Panc1 (cell line): Measurements from ENCODE around the gene YTHDF1. TPM values are rescaled to one million over a fixed set of nuclear protein-coding genes. Genes with fewer than 3 reads are reported as not detected.

Experiments used
- ATAC-seq: fragments of 200-7000 bp; cut with Tn5 transposase; 2 replicates; pipeline ENCODE4 v1.9.1; 2020; ENCODE audit warnings: mild to moderate bottlenecking, moderate library complexity
- BruUV-seq: library from RNA; stranded (reverse); fragments of 400-500 nt; replicated peaks from 2 replicates; lab custom pipeline; 2021; lab: Mats Ljungman, UMichigan
- CTCF ChIA-PET: fragments of 300-600 bp; sonication (Branson Sonifier 250); formaldehyde crosslinking; loops from one replicate; lab custom pipeline; 2022; ENCODE audit warnings: antibody characterized with exemption; lab: Charles Lee
- POLR2A ChIA-PET: fragments of 300-600 bp; sonication (Branson Sonifier 250); formaldehyde crosslinking; loops from one replicate; lab custom pipeline; 2022; ENCODE audit warnings: antibody characterized with exemption; lab: Charles Lee
- DNase-seq: peaks from one replicate; pipeline ENCODE4 v3.0.0-alpha.2; 2010; ENCODE audit warnings: low read depth, low spot score
- H3K27ac ChIP-seq: 2 replicates; pipeline ENCODE4 v1.5.1; 2011; ENCODE audit warnings: mild to moderate bottlenecking, low read length, inconsistent platforms
- H3K27me3 ChIP-seq: fragments of 200-500 bp; sonication (Bioruptor generic); 2 replicates; pipeline ENCODE4 v1.6.0; 2014; ENCODE audit warnings: low read length, inconsistent platforms; ENCODE audit not compliant: control insufficient read depth, insufficient read depth
- H3K36me3 ChIP-seq: fragments of 200-500 bp; sonication (Bioruptor generic); 2 replicates; pipeline ENCODE4 v1.5.1; 2014; ENCODE audit warnings: inconsistent platforms, mild to moderate bottlenecking, low read length, moderate library complexity; ENCODE audit not compliant: control insufficient read depth, insufficient read depth
- H3K4me1 ChIP-seq: 2 replicates; pipeline ENCODE4 v1.5.1; 2011; ENCODE audit warnings: inconsistent platforms, mild to moderate bottlenecking, low read length, moderate library complexity; ENCODE audit not compliant: control insufficient read depth, insufficient read depth
- H3K4me3 ChIP-seq, 2 experiments: 2 replicates each; pipeline ENCODE4 v1.5.1; 2011 to 2012; ENCODE audit warnings: low read depth in 2 of 2, low read length in 2 of 2, mild to moderate bottlenecking in 2 of 2, inconsistent platforms in 1 of 2, moderate library complexity in 1 of 2
- H3K9me3 ChIP-seq: fragments of 200-500 bp; sonication (Bioruptor generic); 2 replicates; pipeline ENCODE4 v1.5.1; 2014; ENCODE audit warnings: low read depth, mild to moderate bottlenecking, inconsistent platforms, low read length, moderate library complexity; ENCODE audit not compliant: control insufficient read depth, insufficient read depth
- POLR2AphosphoS5 ChIP-seq: IDR thresholded peaks from 2 replicates; pipeline ENCODE4 v1.6.1; 2012; ENCODE audit warnings: mild to moderate bottlenecking, low read depth, low read length, moderate library complexity
- SIN3A ChIP-seq: IDR thresholded peaks from 2 replicates; pipeline ENCODE4 v1.6.1; 2012; ENCODE audit warnings: low read depth, mild to moderate bottlenecking, low read length, moderate library complexity, borderline replicate concordance; ENCODE audit not compliant: insufficient read depth
- TCF7L2 ChIP-seq: IDR thresholded peaks from 2 replicates; pipeline ENCODE4 v1.6.1; 2011; ENCODE audit warnings: mild to moderate bottlenecking, low read depth, low read length, inconsistent platforms
- in situ Hi-C: cut with HindIII; loops from 2 replicates; pipeline ENCODE4 v1.10.0; 2016; ENCODE audit warnings: low sequenced_read_pairs, low pct_unique_long_range_greater_than_20kb
- intact Hi-C: fragments of 100-400 bp; cut with micrococcal nuclease; formaldehyde crosslinking; loops from one replicate; pipeline ENCODE4 v1.10.0; 2022; ENCODE audit not compliant: unreplicated experiment
- total RNA-seq: library from RNA; stranded (reverse); gene quantifications from one replicate; pipeline ENCODE4 v1.2.1, GENCODE V29; 2021; ENCODE audit not compliant: unreplicated experiment
- TF ChIP-seq, protein P1 (sequence below): fragments of 450-650 bp; IDR thresholded peaks from 2 replicates; pipeline ENCODE4 v1.5.1; 2017; ENCODE audit warnings: mild to moderate bottlenecking
- TF ChIP-seq, protein P2 (sequence below), 2 experiments: IDR thresholded peaks; 2 replicates each; pipeline ENCODE4 v1.6.1; 2011 to 2012; ENCODE audit warnings: low read depth in 2 of 2, control low read depth in 1 of 2, low read length in 1 of 2, mild to moderate bottlenecking in 1 of 2, moderate library complexity in 1 of 2; ENCODE audit not compliant: insufficient read depth in 1 of 2

YTHDF1 gene
- total RNA-seq, 1 experiment from 2014 or later, result 43.0 TPM

DNA sequence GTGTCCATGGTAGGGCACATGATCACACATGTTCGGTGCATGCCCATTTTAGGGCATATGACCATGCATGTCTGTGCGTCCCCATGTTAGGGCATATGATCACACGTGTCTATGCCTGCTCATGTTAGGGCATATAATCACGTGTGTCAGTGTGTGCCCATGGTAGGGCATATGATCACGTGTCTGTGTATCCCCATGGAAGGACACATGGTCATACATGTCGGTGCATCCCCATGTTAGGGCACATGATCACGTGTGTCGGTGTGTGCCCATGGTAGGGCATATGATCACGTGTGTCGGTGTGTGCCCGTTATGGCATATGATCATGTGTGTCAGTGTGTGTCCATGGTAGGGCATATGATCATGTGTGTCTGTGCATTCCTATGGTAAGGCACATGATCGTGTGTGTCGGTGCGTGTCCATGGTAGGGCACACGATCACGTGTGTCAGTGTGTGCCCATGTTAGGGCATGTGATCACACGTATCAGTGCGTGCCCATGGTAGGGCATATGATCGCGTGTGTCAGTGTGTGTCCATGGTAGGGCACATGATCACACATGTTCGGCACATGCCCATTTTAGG, 30.6 kb downstream of the YTHDF1 start:
- no TSS peak for BruUV-seq
- H3K27ac ChIP-seq, result no peak overlapping the region
- H3K27me3 ChIP-seq, result no peaks in the 10 kb centered on the region
- TF ChIP-seq SIN3A, result no peak
- no peak for TF ChIP-seq TCF7L2
- TF ChIP-seq POLR2AphosphoS5, result no peak
- TF ChIP-seq, protein P1, sequence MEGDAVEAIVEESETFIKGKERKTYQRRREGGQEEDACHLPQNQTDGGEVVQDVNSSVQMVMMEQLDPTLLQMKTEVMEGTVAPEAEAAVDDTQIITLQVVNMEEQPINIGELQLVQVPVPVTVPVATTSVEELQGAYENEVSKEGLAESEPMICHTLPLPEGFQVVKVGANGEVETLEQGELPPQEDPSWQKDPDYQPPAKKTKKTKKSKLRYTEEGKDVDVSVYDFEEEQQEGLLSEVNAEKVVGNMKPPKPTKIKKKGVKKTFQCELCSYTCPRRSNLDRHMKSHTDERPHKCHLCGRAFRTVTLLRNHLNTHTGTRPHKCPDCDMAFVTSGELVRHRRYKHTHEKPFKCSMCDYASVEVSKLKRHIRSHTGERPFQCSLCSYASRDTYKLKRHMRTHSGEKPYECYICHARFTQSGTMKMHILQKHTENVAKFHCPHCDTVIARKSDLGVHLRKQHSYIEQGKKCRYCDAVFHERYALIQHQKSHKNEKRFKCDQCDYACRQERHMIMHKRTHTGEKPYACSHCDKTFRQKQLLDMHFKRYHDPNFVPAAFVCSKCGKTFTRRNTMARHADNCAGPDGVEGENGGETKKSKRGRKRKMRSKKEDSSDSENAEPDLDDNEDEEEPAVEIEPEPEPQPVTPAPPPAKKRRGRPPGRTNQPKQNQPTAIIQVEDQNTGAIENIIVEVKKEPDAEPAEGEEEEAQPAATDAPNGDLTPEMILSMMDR, result no peak
- TF ChIP-seq, protein P2, sequence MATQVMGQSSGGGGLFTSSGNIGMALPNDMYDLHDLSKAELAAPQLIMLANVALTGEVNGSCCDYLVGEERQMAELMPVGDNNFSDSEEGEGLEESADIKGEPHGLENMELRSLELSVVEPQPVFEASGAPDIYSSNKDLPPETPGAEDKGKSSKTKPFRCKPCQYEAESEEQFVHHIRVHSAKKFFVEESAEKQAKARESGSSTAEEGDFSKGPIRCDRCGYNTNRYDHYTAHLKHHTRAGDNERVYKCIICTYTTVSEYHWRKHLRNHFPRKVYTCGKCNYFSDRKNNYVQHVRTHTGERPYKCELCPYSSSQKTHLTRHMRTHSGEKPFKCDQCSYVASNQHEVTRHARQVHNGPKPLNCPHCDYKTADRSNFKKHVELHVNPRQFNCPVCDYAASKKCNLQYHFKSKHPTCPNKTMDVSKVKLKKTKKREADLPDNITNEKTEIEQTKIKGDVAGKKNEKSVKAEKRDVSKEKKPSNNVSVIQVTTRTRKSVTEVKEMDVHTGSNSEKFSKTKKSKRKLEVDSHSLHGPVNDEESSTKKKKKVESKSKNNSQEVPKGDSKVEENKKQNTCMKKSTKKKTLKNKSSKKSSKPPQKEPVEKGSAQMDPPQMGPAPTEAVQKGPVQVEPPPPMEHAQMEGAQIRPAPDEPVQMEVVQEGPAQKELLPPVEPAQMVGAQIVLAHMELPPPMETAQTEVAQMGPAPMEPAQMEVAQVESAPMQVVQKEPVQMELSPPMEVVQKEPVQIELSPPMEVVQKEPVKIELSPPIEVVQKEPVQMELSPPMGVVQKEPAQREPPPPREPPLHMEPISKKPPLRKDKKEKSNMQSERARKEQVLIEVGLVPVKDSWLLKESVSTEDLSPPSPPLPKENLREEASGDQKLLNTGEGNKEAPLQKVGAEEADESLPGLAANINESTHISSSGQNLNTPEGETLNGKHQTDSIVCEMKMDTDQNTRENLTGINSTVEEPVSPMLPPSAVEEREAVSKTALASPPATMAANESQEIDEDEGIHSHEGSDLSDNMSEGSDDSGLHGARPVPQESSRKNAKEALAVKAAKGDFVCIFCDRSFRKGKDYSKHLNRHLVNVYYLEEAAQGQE (IDR thresholded peaks at IDR 0.05; ENCODE audit: insufficient read depth in 1 of 2, low read depth in 2 of 2, low read length in 1 of 2), result no peak
- H3K4me1 ChIP-seq, result no peaks in the 10 kb centered on the region
- ChIA-PET CTCF (no interaction called here), POLR2A (no interaction called here)
- H3K36me3 ChIP-seq, result no peaks in the 10 kb centered on the region
- in situ Hi-C loops, result no loop called here
- intact Hi-C loops, result no loop called here
- DNase-seq, result no peak
- no peaks in the 10 kb centered on the region for H3K9me3 ChIP-seq
- no peak overlapping the region for H3K4me3 ChIP-seq
- ATAC-seq, result no peak

DNA sequence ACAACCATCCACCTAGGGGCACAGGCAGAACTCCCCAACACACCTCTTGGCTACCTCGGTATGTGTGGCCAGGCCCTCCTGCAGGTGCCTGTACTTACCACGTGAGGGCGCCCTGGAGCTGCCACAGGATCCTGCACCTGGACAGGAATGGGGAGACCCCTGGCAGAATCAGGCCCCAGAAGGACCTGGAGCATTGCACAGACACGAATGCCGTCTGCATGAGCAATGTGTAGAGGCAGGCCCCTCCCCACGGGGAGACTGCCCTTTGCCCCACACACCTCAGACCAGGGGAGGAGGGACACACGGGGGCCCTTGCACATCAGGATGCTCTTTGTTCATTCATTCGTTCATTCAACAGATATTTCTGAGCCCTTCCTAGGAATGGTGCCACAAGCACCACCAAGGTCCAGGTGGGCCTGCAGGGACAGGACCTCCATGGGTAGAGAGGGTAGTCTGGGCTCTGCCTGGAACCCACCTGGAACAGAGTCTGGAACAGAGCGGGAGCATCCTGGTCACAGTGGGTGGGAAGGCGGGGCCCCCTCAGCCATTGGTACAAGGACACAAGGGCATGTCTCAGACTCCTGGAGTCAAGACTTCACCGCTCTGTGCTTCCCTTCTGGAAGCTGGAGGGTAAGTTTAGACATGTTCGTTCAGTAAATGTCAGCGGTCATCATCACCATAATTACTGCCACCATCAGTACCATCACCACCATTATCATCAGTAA, 32.3 kb downstream of the YTHDF1 start:
- Histone ChIP-seq H3K4me1 (peaks cover 7% of the 10 kb centered on the region), H3K9me3 (no peaks in the 10 kb centered on the region), H3K27me3 (no peaks in the 10 kb centered on the region), H3K27ac (no peak overlapping the region), H3K4me3 (no peak overlapping the region), H3K36me3 (no peaks in the 10 kb centered on the region)
- CTCF ChIA-PET, result no interaction called here
- in situ Hi-C loops, result no loop called here
- DNase-seq, result peak; percentile 25
- intact Hi-C loops, result no loop called here
- ATAC-seq, result peak; percentile 52; the same call in 1 of the 2 replicates
- POLR2A ChIA-PET, result no interaction called here
- TF ChIP-seq TCF7L2 (no peak), POLR2AphosphoS5 (no peak), SIN3A (no peak)
- TF ChIP-seq, protein P1, result peak; percentile 96
- TF ChIP-seq, protein P2 (IDR thresholded peaks at IDR 0.05; ENCODE audit: insufficient read depth in 1 of 2, low read depth in 2 of 2, low read length in 1 of 2), result peak in 1 of 2 experiments; percentile 11; a peak in 1 of 4 replicates
- no TSS peak for BruUV-seq
